Fibroblast of peridontal ligament (primary cell): ENCODE results near the gene ALDH16A1.
"Not testable (repeated sequence)": the region's sequence is repeated elsewhere in the genome, so short reads cannot be mapped to it uniquely, and the experiment has no call there.

Source experiments
- DNase-seq: peaks from one replicate; pipeline ENCODE4 v3.0.0-alpha.2; 2010; ENCODE audit errors: extremely low read depth

ALDH16A1 gene

GRCh38 chr19:49440439-49441209 lies 12.4 kb upstream of the ALDH16A1 start:
- no peak for DNase-seq

GRCh38 chr19:49441210-49441959 lies 11.6 kb upstream of the ALDH16A1 start, which contains the start of gene SLC17A7:
SLC17A7 (minus strand) TSS chr19:49441527; CDS start chr19:49441379, 148 bp downstream.
- DNase-seq = no peak

GRCh38 chr19:49441960-49442350 lies 11.1 kb upstream of the ALDH16A1 start:
- no peak for DNase-seq

GRCh38 chr19:49442354-49442753 lies 10.7 kb upstream of the ALDH16A1 start:
- no peak for DNase-seq

GRCh38 chr19:49442771-49443365 lies 10.2 kb upstream of the ALDH16A1 start:
- peak; percentile 64 for DNase-seq

- peak; percentile 92 for DNase-seq
Observed at GRCh38 chr19:49443366-49444099, 9.5 kb upstream of the ALDH16A1 start.

GRCh38 chr19:49444100-49444700 lies 8.8 kb upstream of the ALDH16A1 start:
- not testable (repeated sequence) for DNase-seq

GRCh38 chr19:49445997-49446396 lies 7.0 kb upstream of the ALDH16A1 start:
- no peak for DNase-seq

GRCh38 chr19:49447485-49448431 lies 5.3 kb upstream of the ALDH16A1 start:
- DNase-seq = no peak

- DNase-seq = no peak
Observed at GRCh38 chr19:49448432-49448786, 4.6 kb upstream of the ALDH16A1 start.

GRCh38 chr19:49450405-49450804 lies 2.6 kb upstream of the ALDH16A1 start:
- DNase-seq = no peak

GRCh38 chr19:49451430-49452181 lies 1.4 kb upstream of the ALDH16A1 start, which contains the start of gene PIH1D1:
PIH1D1 (minus strand) TSS chr19:49451814; CDS start chr19:49451574, 240 bp downstream.
- DNase-seq = peak; percentile 99

GRCh38 chr19:49453757-49454240 lies 774 bp downstream of the ALDH16A1 start:
- DNase-seq = no peak

- DNase-seq = no peak
Observed at GRCh38 chr19:49455773-49456172, 2.7 kb downstream of the ALDH16A1 start.

GRCh38 chr19:49456326-49456725 lies 3.3 kb downstream of the ALDH16A1 start:
- no peak for DNase-seq

- no peak for DNase-seq
Observed at GRCh38 chr19:49458567-49458903, 5.5 kb downstream of the ALDH16A1 start.

- no peak for DNase-seq
Observed at GRCh38 chr19:49459388-49459787, 6.4 kb downstream of the ALDH16A1 start.

- not testable (repeated sequence) for DNase-seq
Observed at GRCh38 chr19:49461130-49461529, 8.1 kb downstream of the ALDH16A1 start.

GRCh38 chr19:49461656-49462055 lies 8.6 kb downstream of the ALDH16A1 start:
- no peak for DNase-seq

- DNase-seq = no peak
Observed at GRCh38 chr19:49462492-49462891, 9.5 kb downstream of the ALDH16A1 start.
